Osteocyte (in vitro differentiated cells): ENCODE data around the gene NDUFB2. TPM values are rescaled to one million over a fixed set of nuclear protein-coding genes. Genes with fewer than 3 reads are reported as not detected.

Experiments
- DNase-seq: peaks from one replicate; pipeline ENCODE4 v3.0.0; 2021; ENCODE audit warnings: mixed read lengths; ENCODE audit not compliant: unreplicated experiment; ENCODE audit errors: extremely low spot score
- H3K27ac Mint-ChIP-seq: one replicate; pipeline ENCODE4 v1.8.0; 2021; ENCODE audit warnings: mild to moderate bottlenecking, mixed read lengths; ENCODE audit not compliant: unreplicated experiment
- H3K27me3 Mint-ChIP-seq: one replicate; pipeline ENCODE4 v1.8.0; 2021; ENCODE audit warnings: mixed read lengths; ENCODE audit not compliant: unreplicated experiment
- H3K36me3 Mint-ChIP-seq: one replicate; pipeline ENCODE4 v1.8.0; 2021; ENCODE audit warnings: mixed read lengths; ENCODE audit not compliant: unreplicated experiment
- H3K4me1 Mint-ChIP-seq: one replicate; pipeline ENCODE4 v1.8.0; 2021; ENCODE audit warnings: mixed read lengths; ENCODE audit not compliant: unreplicated experiment
- H3K4me3 Mint-ChIP-seq: one replicate; pipeline ENCODE4 v1.8.0; 2021; ENCODE audit warnings: mild to moderate bottlenecking, moderate library complexity, mixed read lengths; ENCODE audit not compliant: unreplicated experiment
- H3K9me3 Mint-ChIP-seq: one replicate; pipeline ENCODE4 v1.8.0; 2021; ENCODE audit warnings: mixed read lengths; ENCODE audit not compliant: unreplicated experiment
- CTCF ChIP-seq: fragments of 200-600 bp; sonication (generic); IDR thresholded peaks from 2 replicates; pipeline ENCODE4 v1.5.0; 2021; ENCODE audit warnings: antibody characterized with exemption, mild to moderate bottlenecking, moderate library complexity
- total RNA-seq: library from RNA; stranded (reverse); gene quantifications from 2 replicates; pipeline ENCODE4 v1.2.1, GENCODE V29; 2021

The NDUFB2 gene
- total RNA-seq, 1 donor from 2014 or later, result 184 TPM

- H3K27ac Mint-ChIP-seq, result no peak overlapping the region
- no peak for DNase-seq
- no peaks in the 10 kb centered on the region for H3K27me3 Mint-ChIP-seq
- no peak for TF ChIP-seq CTCF
- H3K9me3 Mint-ChIP-seq, result no peaks in the 10 kb centered on the region
- no peak overlapping the region for H3K4me3 Mint-ChIP-seq
- peaks cover 26% of the 10 kb centered on the region for H3K36me3 Mint-ChIP-seq
- peaks cover 23% of the 10 kb centered on the region for H3K4me1 Mint-ChIP-seq
Measured at GRCh38 chr7:140678081-140678815, 18.3 kb upstream of the NDUFB2 start.

GRCh38 chr7:140678816-140679130, 17.7 kb upstream of the NDUFB2 start:
- DNase-seq, result no peak
- TF ChIP-seq CTCF, result no peak
- no peaks in the 10 kb centered on the region for H3K9me3 Mint-ChIP-seq
- H3K36me3 Mint-ChIP-seq, result peaks cover 29% of the 10 kb centered on the region
- H3K4me3 Mint-ChIP-seq, result no peak overlapping the region
- no peaks in the 10 kb centered on the region for H3K27me3 Mint-ChIP-seq
- no peak overlapping the region for H3K27ac Mint-ChIP-seq
- peaks cover 24% of the 10 kb centered on the region for H3K4me1 Mint-ChIP-seq

GRCh38 chr7:140679186-140679585, 17.3 kb upstream of the NDUFB2 start:
- no peaks in the 10 kb centered on the region for H3K9me3 Mint-ChIP-seq
- TF ChIP-seq CTCF, result no peak
- H3K27ac Mint-ChIP-seq, result no peak overlapping the region
- H3K4me1 Mint-ChIP-seq, result peaks cover 20% of the 10 kb centered on the region
- no peak overlapping the region for H3K4me3 Mint-ChIP-seq
- no peaks in the 10 kb centered on the region for H3K27me3 Mint-ChIP-seq
- peaks cover 31% of the 10 kb centered on the region for H3K36me3 Mint-ChIP-seq
- no peak for DNase-seq

- H3K27me3 Mint-ChIP-seq, result no peaks in the 10 kb centered on the region
- no peaks in the 10 kb centered on the region for H3K9me3 Mint-ChIP-seq
- no peak overlapping the region for H3K4me3 Mint-ChIP-seq
- peaks cover 5% of the 10 kb centered on the region for H3K4me1 Mint-ChIP-seq
- no peak for TF ChIP-seq CTCF
- peaks cover 37% of the 10 kb centered on the region for H3K36me3 Mint-ChIP-seq
- H3K27ac Mint-ChIP-seq, result no peak overlapping the region
- no peak for DNase-seq
Measured at GRCh38 chr7:140680886-140681285, 15.6 kb upstream of the NDUFB2 start.

- H3K4me1 Mint-ChIP-seq, result peaks cover 5% of the 10 kb centered on the region
- H3K4me3 Mint-ChIP-seq, result no peak overlapping the region
- no peak for DNase-seq
- H3K9me3 Mint-ChIP-seq, result no peaks in the 10 kb centered on the region
- H3K27me3 Mint-ChIP-seq, result no peaks in the 10 kb centered on the region
- H3K27ac Mint-ChIP-seq, result no peak overlapping the region
- TF ChIP-seq CTCF, result no peak
- H3K36me3 Mint-ChIP-seq, result peaks cover 37% of the 10 kb centered on the region
Measured at GRCh38 chr7:140681766-140682165, 14.7 kb upstream of the NDUFB2 start.
